Activated CD4-positive, alpha-beta T cell treated with anti-CD3 and anti-CD28 coated beads, Interleukin-2, amount 10 ng/mL, durations not matched to agents 7 days and 5 days (primary cell): ENCODE measurements around the gene TNNC1. TPM values are rescaled to one million over a fixed set of nuclear protein-coding genes. Genes with fewer than 3 reads are reported as not detected.

Source experiments
- CTCF ChIA-PET: fragments of 350-600 bp; sonication (Branson Sonifier 250); formaldehyde crosslinking; loops from one replicate; lab custom pipeline; 2021; ENCODE audit warnings: antibody characterized with exemption; lab: Charles Lee
- POLR2A ChIA-PET: fragments of 350-600 bp; sonication (Branson Sonifier 250); formaldehyde crosslinking; loops from one replicate; lab custom pipeline; 2021; ENCODE audit warnings: antibody characterized with exemption; lab: Charles Lee
- DNase-seq: peaks from one replicate; pipeline ENCODE4 v3.0.0-alpha.2; 2020
- H3K27ac Mint-ChIP-seq: one replicate; pipeline ENCODE4 v1.8.0; 2021; ENCODE audit warnings: mild to moderate bottlenecking, moderate library complexity, mixed read lengths
- H3K27me3 Mint-ChIP-seq: one replicate; pipeline ENCODE4 v1.8.0; 2021; ENCODE audit warnings: mixed read lengths
- H3K36me3 Mint-ChIP-seq: one replicate; pipeline ENCODE4 v1.8.0; 2021; ENCODE audit warnings: low read depth, mixed read lengths
- H3K4me1 Mint-ChIP-seq: one replicate; pipeline ENCODE4 v1.8.0; 2021; ENCODE audit warnings: mixed read lengths
- H3K4me3 Mint-ChIP-seq: one replicate; pipeline ENCODE4 v1.8.0; 2021; ENCODE audit warnings: mild to moderate bottlenecking, moderate library complexity, mixed read lengths
- H3K9me3 Mint-ChIP-seq: one replicate; pipeline ENCODE4 v1.8.0; 2021; ENCODE audit warnings: mixed read lengths
- total RNA-seq, 2 experiments: library from RNA; stranded (reverse); gene quantifications; one replicate each; pipeline ENCODE4 v1.2.3, GENCODE V29; 2021

Gene TNNC1
- total RNA-seq, 2 experiments from 2014 or later = 1.5 to 2.1 TPM

DNA sequence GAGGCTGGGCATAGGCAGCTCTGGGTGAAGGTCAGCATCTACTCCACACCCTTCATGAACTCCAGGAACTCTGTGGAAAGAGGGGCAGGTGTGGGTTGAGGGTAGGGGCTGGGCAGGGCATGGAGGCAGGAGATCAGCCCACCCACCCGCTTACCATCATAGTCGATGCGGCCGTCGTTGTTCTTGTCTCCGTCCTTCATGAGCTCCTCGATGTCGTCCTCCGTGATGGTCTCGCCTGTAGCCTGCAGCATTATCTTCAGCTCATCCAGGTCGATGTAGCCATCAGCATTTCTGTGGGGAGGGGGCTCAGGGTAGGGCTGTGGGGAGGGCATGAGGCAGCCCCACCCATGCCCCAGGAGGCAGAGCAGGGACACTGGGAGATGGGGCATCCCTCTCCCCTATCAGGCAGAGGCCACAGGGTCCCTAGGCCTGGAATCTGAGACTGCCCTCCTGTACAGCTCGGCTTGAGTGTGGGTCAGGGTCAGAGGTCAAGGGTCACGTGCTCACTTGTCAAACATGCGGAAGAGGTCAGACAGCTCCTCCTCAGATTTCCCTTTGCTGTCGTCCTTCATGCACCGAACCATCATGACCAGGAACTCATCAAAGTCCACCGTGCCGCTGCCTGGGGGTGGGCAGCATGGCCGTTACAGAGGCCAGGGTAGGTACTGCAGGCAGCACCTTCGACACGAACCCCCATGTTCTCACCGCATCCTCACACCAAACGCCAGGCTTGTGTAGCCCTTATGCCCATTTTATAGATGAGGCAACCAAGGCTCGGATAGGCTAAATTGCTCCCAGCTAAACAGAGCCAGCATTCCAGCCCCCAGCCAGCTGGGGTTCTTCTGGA, 2.4 kb downstream of the TNNC1 start:
- no peak for DNase-seq
- H3K27me3 Mint-ChIP-seq = no peaks in the 10 kb centered on the region
- no peak overlapping the region for H3K4me3 Mint-ChIP-seq
- no peaks in the 10 kb centered on the region for H3K9me3 Mint-ChIP-seq
- peaks cover 25% of the 10 kb centered on the region for H3K4me1 Mint-ChIP-seq
- ChIA-PET POLR2A (no interaction called here), CTCF (interaction anchor here (1.0 to 1.1 kb wide), 2 partner anchors 19 to 24 kb away, joined by 3 to 5 read pairs; no protein-coding TSS in a partner anchor)
- no peak overlapping the region for H3K27ac Mint-ChIP-seq
- H3K36me3 Mint-ChIP-seq = no peaks in the 10 kb centered on the region

DNA sequence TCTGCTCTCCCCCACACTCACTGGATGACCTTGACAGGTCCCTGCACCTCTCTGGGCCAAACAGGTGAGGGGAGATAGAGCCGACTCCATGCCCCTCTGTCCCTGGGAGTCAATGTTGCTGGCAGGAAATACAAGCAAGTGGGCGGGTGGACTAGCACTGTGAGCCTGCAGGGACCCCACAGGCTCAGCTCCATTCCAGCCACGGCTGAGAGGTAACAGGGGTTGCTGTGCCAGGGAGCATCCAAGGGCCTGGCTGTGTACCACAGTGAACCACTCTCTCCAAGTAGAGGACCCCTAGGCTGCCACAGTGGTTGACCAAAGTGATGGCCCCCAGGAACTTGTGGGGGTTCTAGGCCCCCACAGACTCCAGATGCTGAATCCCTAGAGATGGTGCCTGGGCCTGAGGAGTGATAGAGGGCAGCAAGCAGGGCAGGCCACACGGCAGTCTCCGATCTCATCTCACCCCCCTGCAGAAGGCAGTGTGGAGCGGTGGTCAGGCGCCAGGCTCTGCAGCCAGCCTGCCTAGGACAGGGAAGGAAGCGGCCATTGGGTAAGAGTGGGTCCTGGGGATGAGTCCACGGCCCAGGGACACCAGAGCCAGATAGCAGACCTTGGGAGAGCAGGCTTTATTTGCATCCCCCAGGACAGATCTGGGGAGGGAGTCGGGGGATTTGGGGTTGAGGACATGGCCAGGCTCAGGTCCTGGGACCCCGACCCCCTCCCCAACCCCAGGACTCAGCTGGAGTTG, 3.2 kb downstream of the TNNC1 start:
- Mint-ChIP-seq H3K9me3 (no peaks in the 10 kb centered on the region), H3K36me3 (no peaks in the 10 kb centered on the region), H3K27me3 (no peaks in the 10 kb centered on the region), H3K4me3 (no peak overlapping the region), H3K27ac (no peak overlapping the region), H3K4me1 (peaks cover 19% of the 10 kb centered on the region)
- DNase-seq = no peak
- CTCF ChIA-PET = interaction anchor here (1.1 to 2.9 kb wide), 2 partner anchors 7 to 23 kb away, joined by 3 to 12 read pairs; no protein-coding TSS in a partner anchor
- POLR2A ChIA-PET = no interaction called here

DNA sequence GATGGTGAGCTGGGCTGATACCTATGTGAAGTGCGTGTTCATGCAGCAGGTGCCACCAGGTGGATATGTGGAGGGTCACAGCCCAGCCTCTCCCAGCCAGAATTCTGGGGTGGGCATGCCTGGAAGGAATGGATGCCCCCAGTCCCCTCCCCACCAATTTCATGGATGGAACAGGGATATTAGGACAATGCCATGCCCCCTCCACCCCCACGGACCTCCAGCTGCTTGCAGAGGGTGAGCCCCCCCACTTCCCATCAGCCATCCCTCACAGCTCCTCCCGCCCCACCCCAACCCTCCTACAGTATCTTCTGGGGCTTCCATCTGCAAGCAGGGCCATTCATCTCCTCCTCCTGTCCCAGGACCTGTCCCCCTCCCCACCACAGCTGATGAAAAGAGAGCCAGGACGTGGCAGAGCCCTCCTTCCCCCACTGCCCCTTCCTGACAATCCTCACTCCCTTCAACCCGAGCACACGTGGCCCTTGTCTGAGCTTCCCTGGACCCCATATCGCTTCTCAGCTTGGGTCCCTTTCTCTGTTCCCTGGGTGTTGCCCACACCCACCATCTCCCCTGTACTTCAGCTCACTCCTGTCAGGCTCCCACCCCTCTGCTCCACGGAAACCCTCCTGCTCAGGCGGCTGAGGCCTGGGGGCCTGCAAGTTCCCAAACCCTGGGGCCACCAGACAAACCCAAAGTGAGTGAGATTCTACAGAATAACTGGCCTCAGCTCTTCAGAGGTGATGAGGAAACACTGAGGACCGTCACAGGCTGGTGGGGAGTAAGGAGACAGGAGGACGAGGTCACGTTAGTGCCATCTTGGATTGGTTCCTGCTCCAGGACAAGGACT, 6.1 kb downstream of the TNNC1 start:
- Mint-ChIP-seq H3K27ac (no peak overlapping the region), H3K9me3 (no peaks in the 10 kb centered on the region), H3K27me3 (no peaks in the 10 kb centered on the region), H3K4me3 (no peak overlapping the region), H3K4me1 (peaks cover 11% of the 10 kb centered on the region), H3K36me3 (no peaks in the 10 kb centered on the region)
- ChIA-PET CTCF (interaction anchor here (0.6 to 2.9 kb wide), 16 partner anchors 8 to 505 kb away, joined by 3 to 13 read pairs (median 4); partner anchors contain the start of gene PARP3), POLR2A (no interaction called here)
- DNase-seq = no peak

DNA sequence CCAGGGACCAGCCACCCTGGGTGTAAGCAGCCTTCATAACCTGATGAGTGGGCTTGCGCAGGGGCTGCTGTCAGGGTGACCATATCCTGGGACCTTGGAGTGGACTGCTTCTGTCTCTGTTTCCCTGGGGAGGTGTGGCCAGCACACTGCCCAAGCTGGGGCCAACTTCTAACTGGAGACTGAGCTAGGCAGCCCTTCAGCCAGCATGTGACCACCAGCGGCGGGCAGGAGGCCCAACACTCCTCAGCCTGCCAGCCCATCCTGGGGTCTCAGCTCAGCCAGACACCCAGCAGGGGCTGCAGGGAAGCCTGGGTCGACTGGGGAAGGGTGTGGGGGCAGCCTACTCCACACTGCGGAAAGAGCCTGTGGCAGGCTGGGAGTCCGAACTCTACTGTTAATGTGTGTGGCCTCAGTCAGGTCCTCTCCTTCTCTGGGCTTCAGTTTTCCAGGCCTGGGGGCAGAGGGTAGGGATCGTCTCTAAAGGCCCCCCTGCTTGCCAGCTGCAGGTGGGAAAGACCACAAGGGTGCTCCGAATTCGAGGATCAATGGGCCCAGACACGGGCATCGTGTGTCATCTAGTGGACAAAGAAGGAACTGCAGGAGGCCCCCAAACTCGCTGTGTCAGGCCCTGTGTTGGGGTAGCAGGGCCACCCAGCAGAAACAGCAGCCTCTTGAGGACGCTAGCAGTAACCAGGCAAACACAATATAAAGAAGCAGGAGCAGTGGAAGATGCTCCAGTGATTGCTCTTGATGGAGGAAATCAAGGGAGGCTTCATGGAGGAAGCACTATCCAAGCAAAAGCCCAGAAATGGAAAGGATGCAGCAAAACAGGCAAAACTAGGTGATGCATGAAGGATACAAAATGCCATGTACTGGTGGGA, 7.0 kb downstream of the TNNC1 start:
- Mint-ChIP-seq H3K9me3 (no peaks in the 10 kb centered on the region), H3K4me3 (no peak overlapping the region), H3K27me3 (no peaks in the 10 kb centered on the region), H3K36me3 (no peaks in the 10 kb centered on the region), H3K27ac (no peak overlapping the region), H3K4me1 (peaks cover 11% of the 10 kb centered on the region)
- ChIA-PET POLR2A (no interaction called here), CTCF (interaction anchor here (0.6 to 2.5 kb wide), 25 partner anchors 9 to 462 kb away, joined by 3 to 13 read pairs (median 3); no protein-coding TSS in a partner anchor)
- DNase-seq = peak; percentile 79

DNA sequence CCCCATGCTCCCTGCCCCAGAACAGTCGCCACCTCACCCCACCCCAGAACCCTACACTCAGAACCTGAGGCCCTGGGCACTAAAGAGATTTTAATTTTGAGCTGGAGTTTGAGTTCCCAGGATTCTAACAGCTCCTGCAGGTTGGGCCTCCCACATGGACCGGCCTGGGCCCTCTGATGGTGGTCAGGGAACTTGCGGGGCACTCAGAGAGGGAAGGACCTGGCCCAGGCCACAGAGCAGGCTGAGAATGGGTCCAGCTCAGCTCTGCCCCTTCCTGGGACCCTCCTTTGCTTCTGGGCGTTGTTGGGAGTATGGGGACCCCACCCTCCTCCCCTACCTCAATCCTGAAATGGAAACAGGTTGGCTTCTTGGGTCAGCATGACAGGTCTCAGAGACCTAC, 7.8 kb downstream of the TNNC1 start:
- Mint-ChIP-seq H3K9me3 (no peaks in the 10 kb centered on the region), H3K4me1 (peaks cover 11% of the 10 kb centered on the region), H3K27me3 (no peaks in the 10 kb centered on the region), H3K4me3 (no peak overlapping the region), H3K27ac (no peak overlapping the region), H3K36me3 (no peaks in the 10 kb centered on the region)
- ChIA-PET CTCF (interaction anchor here (0.6 to 2.5 kb wide), 18 partner anchors 8 to 353 kb away, joined by 3 to 13 read pairs (median 4); partner anchors contain the start of gene TNNC1), POLR2A (no interaction called here)
- no peak for DNase-seq

DNA sequence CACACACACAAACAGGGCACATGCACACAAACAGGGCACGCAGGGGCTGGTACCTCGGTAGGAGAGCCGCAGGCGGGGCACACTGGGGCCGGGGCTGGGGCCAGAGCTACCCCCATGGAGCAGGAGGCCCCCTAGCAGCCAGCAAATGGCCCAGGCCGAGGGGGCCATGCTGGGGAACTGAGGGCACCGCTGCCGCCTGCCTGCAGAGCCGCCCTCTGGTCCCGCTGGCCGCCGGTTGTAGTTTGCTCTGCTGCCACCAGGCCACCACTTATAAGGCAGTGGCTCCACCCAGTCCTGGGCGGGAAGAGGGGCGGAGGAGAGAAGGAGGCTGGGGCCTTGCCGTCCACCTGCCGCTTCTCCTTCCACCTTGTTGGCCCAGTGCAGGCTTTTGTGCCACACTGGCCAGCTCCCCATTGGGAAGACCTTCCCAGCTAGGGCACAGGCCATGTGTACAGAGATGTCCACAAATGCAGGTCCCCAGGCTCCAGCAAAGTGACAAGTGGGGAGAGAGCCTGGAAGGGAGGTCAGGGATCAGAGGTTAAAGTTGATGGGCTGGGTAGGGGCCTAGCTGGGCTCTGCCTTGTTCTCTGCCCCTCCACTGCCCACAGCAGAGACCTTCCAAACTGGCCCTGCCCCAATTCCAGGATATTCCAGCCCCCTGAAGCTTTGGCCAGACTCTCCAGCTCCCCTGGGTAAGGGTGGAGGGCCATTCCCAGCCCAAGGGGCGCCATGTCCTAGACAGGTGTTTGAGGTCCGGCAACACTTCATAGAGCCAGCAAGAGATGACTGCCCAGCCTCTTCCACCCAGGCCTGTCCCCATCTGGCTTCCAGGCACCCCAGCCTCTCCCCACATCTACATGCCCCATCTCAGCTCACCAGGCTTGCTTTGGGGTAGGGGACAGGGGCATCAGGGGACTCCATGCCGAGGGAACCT, 8.7 kb downstream of the TNNC1 start, which contains the start of gene SEMA3G:
Gene SEMA3G (minus strand): TSS at position 244 of the 934 bp plus-strand sequence. CDS start 76 bp downstream, at position 168.
- ChIA-PET POLR2A (no interaction called here), CTCF (interaction anchor here (0.8 to 2.3 kb wide), 10 partner anchors 9 to 225 kb away, joined by 3 to 7 read pairs (median 4); partner anchors contain the start of gene TNNC1)
- Mint-ChIP-seq H3K4me3 (no peak within 1 kb of the TSS), H3K27ac (no peak within 1 kb of the TSS), H3K9me3 (no peaks in the 10 kb centered on the region), H3K27me3 (no peaks in the 10 kb centered on the region), H3K4me1 (peaks cover 11% of the 10 kb centered on the region), H3K36me3 (no peaks in the 10 kb centered on the region)
- DNase-seq = peak; percentile 87

DNA sequence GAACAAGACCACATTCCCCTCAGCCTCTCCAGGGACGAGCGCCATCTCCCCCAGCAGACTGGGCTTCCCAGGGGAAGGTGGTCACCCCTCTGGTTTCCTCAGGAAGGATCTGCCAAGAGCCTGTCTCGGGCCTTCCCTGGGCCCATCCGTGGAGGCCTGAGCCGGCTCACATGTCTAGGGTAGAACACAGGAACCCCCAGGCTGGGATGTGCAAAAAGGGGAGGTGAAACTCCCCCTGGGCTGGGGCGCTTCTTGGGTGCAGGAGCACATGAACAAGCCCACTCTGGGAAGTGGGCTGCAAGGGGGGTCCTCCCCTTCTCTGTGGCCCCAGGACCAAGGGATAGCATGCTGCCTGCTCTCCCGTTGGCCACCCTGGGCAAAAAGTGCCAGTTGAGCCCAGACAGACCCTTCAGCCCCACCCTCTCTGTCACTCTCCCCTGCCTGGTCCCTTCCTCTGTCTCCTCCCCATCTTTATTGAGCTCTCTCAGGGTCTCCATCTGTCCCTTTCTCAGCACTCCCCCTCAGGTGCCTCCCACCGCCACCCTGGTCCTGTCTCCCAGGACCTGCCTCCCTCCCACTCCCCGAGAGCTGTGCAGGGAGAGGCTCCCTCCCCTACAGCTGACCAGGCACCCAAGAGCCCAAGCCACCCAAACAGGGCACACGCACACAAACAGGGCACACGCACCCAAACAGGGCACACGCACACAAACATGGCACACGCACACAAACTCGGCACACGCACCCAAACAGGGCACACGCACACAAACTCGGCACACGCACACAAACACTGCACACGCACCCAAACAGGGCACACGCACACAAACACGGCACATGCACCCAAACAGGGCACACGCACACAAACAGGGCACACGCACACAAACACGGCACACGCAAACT, 9.8 kb downstream of the TNNC1 start:
- no peak overlapping the region for H3K27ac Mint-ChIP-seq
- no peak overlapping the region for H3K4me3 Mint-ChIP-seq
- CTCF ChIA-PET = interaction anchor here (0.6 to 1.8 kb wide), 5 partner anchors 11 to 181 kb away, joined by 3 to 6 read pairs (median 4); no protein-coding TSS in a partner anchor
- POLR2A ChIA-PET = no interaction called here
- DNase-seq = no peak
- no peaks in the 10 kb centered on the region for H3K9me3 Mint-ChIP-seq
- H3K4me1 Mint-ChIP-seq = peaks cover 11% of the 10 kb centered on the region
- H3K36me3 Mint-ChIP-seq = no peaks in the 10 kb centered on the region
- no peaks in the 10 kb centered on the region for H3K27me3 Mint-ChIP-seq

DNA sequence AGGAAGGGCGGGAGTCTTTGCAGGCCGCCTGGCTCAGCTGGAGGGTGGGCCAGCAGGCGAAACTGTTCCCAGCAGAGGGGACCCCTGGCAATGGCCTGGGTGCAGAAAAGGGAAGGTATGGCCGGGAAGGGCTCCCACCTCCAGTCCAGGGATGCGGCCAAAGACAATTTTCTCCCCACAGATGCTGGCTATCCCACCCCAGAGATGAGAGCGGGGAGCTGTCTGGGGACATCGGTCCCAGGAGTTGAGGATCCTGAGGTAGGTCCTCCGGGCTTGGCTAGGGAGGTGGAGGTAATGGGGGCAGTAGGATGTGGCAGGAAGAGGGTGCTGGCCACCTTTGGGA, 10.6 kb downstream of the TNNC1 start:
- Mint-ChIP-seq H3K4me1 (peaks cover 11% of the 10 kb centered on the region), H3K27ac (peak overlapping the region; percentile 41), H3K9me3 (no peaks in the 10 kb centered on the region), H3K36me3 (no peaks in the 10 kb centered on the region), H3K4me3 (no peak overlapping the region), H3K27me3 (no peaks in the 10 kb centered on the region)
- no peak for DNase-seq
- ChIA-PET POLR2A (no interaction called here), CTCF (interaction anchor here (0.5 to 1.8 kb wide), 6 partner anchors 14 to 182 kb away, joined by 3 to 6 read pairs (median 3); no protein-coding TSS in a partner anchor)

DNA sequence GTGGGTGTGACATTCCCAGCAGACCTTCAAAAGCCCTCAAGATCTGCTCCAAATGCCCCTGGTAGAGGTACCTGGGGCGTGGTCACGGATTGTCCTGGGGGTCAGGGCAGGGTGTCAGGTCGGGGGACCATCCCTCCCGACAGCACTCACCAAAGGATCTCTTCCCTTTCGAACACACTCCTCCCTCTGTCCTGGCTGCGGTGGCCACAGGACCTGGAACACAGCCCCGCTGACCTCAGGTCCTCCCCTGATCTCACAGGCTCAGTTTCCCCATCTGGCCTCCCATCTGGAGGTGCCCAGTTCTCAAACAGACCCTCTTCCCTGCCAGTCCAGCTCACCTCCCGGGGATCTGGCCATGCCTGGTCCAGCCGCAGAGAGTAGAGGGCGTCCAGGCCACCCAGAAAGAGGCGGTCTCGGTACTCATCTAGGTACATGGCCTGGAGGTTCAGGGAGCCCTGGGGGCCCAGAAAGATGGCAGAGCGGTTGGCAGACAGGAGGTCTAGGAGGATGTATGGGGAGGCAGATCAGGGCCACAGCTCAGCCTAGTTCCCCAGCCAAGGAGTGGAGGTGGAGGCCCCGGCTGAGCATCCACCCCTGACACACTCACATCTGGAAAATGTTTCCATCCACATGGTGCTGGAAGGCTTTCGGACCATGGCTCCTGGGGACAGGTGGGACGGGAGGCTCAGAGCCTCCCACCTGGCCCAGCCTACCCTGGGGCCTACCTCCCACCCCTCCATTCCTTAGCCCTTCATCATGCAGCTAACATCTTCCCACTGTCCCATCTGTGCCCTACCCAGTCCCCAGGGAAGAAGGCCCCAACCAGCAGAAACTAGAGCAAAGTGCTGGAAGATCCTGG, 11.2 kb downstream of the TNNC1 start:
- Mint-ChIP-seq H3K27ac (no peak overlapping the region), H3K36me3 (no peaks in the 10 kb centered on the region), H3K4me3 (no peak overlapping the region), H3K27me3 (no peaks in the 10 kb centered on the region), H3K4me1 (peaks cover 11% of the 10 kb centered on the region), H3K9me3 (no peaks in the 10 kb centered on the region)
- DNase-seq = no peak
- CTCF ChIA-PET = interaction anchor here (0.5 to 1.8 kb wide), 4 partner anchors 14 to 103 kb away, joined by 3 to 6 read pairs (median 4); no protein-coding TSS in a partner anchor
- POLR2A ChIA-PET = no interaction called here
